HCT116 (cell line): ENCODE measurements around the gene PDSS1. TPM values are rescaled to one million over a fixed set of nuclear protein-coding genes. Genes with fewer than 3 reads are reported as not detected.

Experiments
- ATAC-seq: fragments of 200-7000 bp; cut with Tn5 transposase; 2 replicates; pipeline ENCODE4 v1.9.1; 2020; ENCODE audit warnings: mild to moderate bottlenecking, moderate library complexity
- BruUV-seq: library from RNA; stranded (reverse); fragments of 400-500 nt; replicated peaks from 2 replicates; lab custom pipeline; 2021; lab: Mats Ljungman, UMichigan
- CTCF ChIA-PET: fragments of 300-600 bp; sonication (Branson Sonifier 250); formaldehyde crosslinking; loops from one replicate; lab custom pipeline; 2021; ENCODE audit warnings: antibody characterized with exemption; lab: Charles Lee
- POLR2A ChIA-PET: fragments of 300-600, 350-600 bp; sonication (Branson Sonifier 250); formaldehyde crosslinking; loops from one replicate; lab custom pipeline; 2021; ENCODE audit warnings: antibody characterized with exemption; lab: Charles Lee
- RAD21 ChIA-PET, 2 experiments: fragments of 300-600 bp; sonication (Branson Sonifier 250); formaldehyde crosslinking; loops; one replicate each; lab custom pipeline; 2023; ENCODE audit warnings: low total read pairs in 2 of 2; ENCODE audit not compliant: uncharacterized antibody in 2 of 2, unreplicated experiment in 2 of 2, low non-redundant PET in 1 of 2; lab: Charles Lee
- DNase-seq: peaks from one replicate; pipeline ENCODE4 v3.0.0-alpha.2; 2010; ENCODE audit warnings: low read depth, low spot score
- H2AFZ ChIP-seq: fragments of 200-600 bp; shearing (Covaris generic), sonication (generic); 2 replicates; pipeline ENCODE4 v1.6.1; 2017; ENCODE audit warnings: low read depth, mixed run types, mixed read lengths, antibody characterized with exemption, low read length; ENCODE audit not compliant: poor library complexity, severe bottlenecking
- H3K27ac ChIP-seq: 2 replicates; pipeline ENCODE4 v1.5.1; 2012; ENCODE audit warnings: low read depth, low read length
- H3K27me3 ChIP-seq: fragments of 200-600 bp; sonication (generic); 2 replicates; pipeline ENCODE4 v1.6.1; 2016; ENCODE audit warnings: mixed run types, low read length, mixed read lengths; ENCODE audit not compliant: insufficient read depth
- H3K36me3 ChIP-seq, 2 experiments: fragments of 200-500 bp in 1 of 2; fragments of 200-600 bp in 1 of 2; sonication (Bioruptor generic) in 1 of 2; sonication (generic) in 1 of 2; 2 replicates each; pipeline versions ENCODE4 v1.5.1 to v1.6.1; 2014 to 2016; ENCODE audit warnings: low read length in 2 of 2, inconsistent platforms in 1 of 2, mixed read lengths in 1 of 2, mixed run types in 1 of 2; ENCODE audit not compliant: insufficient read depth in 2 of 2, control insufficient read depth in 1 of 2
- H3K4me1 ChIP-seq, 2 experiments: fragments of 200-600 bp in 1 of 2; sonication (generic) in 1 of 2; 2 replicates each; pipeline versions ENCODE4 v1.5.1 to v1.6.1; 2012 to 2017; ENCODE audit warnings: low read length in 2 of 2, inconsistent platforms in 1 of 2, mild to moderate bottlenecking in 1 of 2, mixed read lengths in 1 of 2, mixed run types in 1 of 2, moderate library complexity in 1 of 2; ENCODE audit not compliant: insufficient read depth in 2 of 2, control insufficient read depth in 1 of 2
- H3K4me2 ChIP-seq: fragments of 200-600 bp; sonication (generic); 2 replicates; pipeline ENCODE4 v1.6.1; 2017; ENCODE audit warnings: mixed run types, low read length, mixed read lengths
- H3K4me3 ChIP-seq, 2 experiments: fragments of 200-600 bp in 1 of 2; sonication (generic) in 1 of 2; replicated peaks in 1 of 2; 2 replicates each; pipeline ENCODE4 v1.5.1; 2011 to 2016; ENCODE audit warnings: low read length in 2 of 2, control low read depth in 1 of 2, low read depth in 1 of 2, mild to moderate bottlenecking in 1 of 2, mixed read lengths in 1 of 2, mixed run types in 1 of 2
- H3K79me2 ChIP-seq: fragments of 200-600 bp; sonication (generic); 2 replicates; pipeline ENCODE4 v1.6.1; 2017; ENCODE audit warnings: mild to moderate bottlenecking, mixed run types, low read length, moderate library complexity, mixed read lengths; ENCODE audit not compliant: insufficient read depth
- H3K9ac ChIP-seq: fragments of 200-600 bp; sonication (generic); 2 replicates; pipeline ENCODE4 v1.6.1; 2016; ENCODE audit warnings: low read length, mixed read lengths
- H3K9me2 ChIP-seq: fragments of 200-600 bp; sonication (generic), shearing (Covaris generic); 2 replicates; pipeline ENCODE4 v1.6.1; 2017; ENCODE audit warnings: mixed run types, mild to moderate bottlenecking, moderate library complexity; ENCODE audit not compliant: insufficient read depth
- H3K9me3 ChIP-seq, 2 experiments: fragments of 200-500 bp in 1 of 2; fragments of 200-600 bp in 1 of 2; sonication (Bioruptor generic) in 1 of 2; sonication (generic) in 1 of 2; 2 replicates each; pipeline ENCODE4 v1.6.1; 2014 to 2017; ENCODE audit warnings: low read length in 2 of 2, mixed read lengths in 2 of 2, inconsistent platforms in 1 of 2, low read depth in 1 of 2, mild to moderate bottlenecking in 1 of 2, mixed run types in 1 of 2, moderate library complexity in 1 of 2; ENCODE audit not compliant: control insufficient read depth in 1 of 2, insufficient read depth in 1 of 2
- H4K20me1 ChIP-seq: fragments of 200-600 bp; sonication (generic), shearing (Covaris generic); 2 replicates; pipeline ENCODE4 v1.6.1; 2017; ENCODE audit warnings: mixed run types, mild to moderate bottlenecking, moderate library complexity; ENCODE audit not compliant: insufficient read depth
- CBX3 ChIP-seq: IDR thresholded peaks from 2 replicates; pipeline ENCODE4 v1.6.1; 2012; ENCODE audit warnings: low read depth
- CEBPB ChIP-seq: IDR thresholded peaks from 2 replicates; pipeline ENCODE4 v1.6.1; 2012; ENCODE audit warnings: low read depth
- EGR1 ChIP-seq: IDR thresholded peaks from 2 replicates; pipeline ENCODE4 v1.6.1; 2012; ENCODE audit warnings: low read depth
- EZH2 ChIP-seq: fragments of 200-600 bp; sonication (generic); IDR thresholded peaks from 2 replicates; pipeline ENCODE4 v1.6.1; 2017; ENCODE audit warnings: antibody characterized with exemption, mixed run types
- JUND ChIP-seq: IDR thresholded peaks from 2 replicates; pipeline ENCODE4 v1.6.1; 2012
- POLR2A ChIP-seq: IDR thresholded peaks from 2 replicates; pipeline ENCODE4 v1.7.0; 2011; ENCODE audit warnings: borderline replicate concordance; ENCODE audit not compliant: insufficient read depth, insufficient read length; ENCODE audit errors: extremely low read depth
- POLR2AphosphoS5 ChIP-seq: IDR thresholded peaks from 2 replicates; pipeline ENCODE4 v1.6.1; 2011; ENCODE audit warnings: mild to moderate bottlenecking, low read depth, low read length, moderate library complexity
- RAD21 ChIP-seq: IDR thresholded peaks from 2 replicates; pipeline ENCODE4 v1.6.1; 2012; ENCODE audit warnings: low read depth, mild to moderate bottlenecking
- REST ChIP-seq: IDR thresholded peaks from 2 replicates; pipeline ENCODE4 v1.6.1; 2012; ENCODE audit warnings: low read depth
- SP1 ChIP-seq: IDR thresholded peaks from 2 replicates; pipeline ENCODE4 v1.6.1; 2012; ENCODE audit warnings: low read depth
- SRF ChIP-seq: IDR thresholded peaks from 2 replicates; pipeline ENCODE4 v1.6.1; 2012; ENCODE audit warnings: low read depth
- TCF7L2 ChIP-seq: IDR thresholded peaks from 2 replicates; pipeline ENCODE4 v1.7.0; 2011; ENCODE audit warnings: borderline replicate concordance, inconsistent platforms; ENCODE audit not compliant: insufficient read depth, insufficient read length; ENCODE audit errors: extremely low read depth
- YY1 ChIP-seq: IDR thresholded peaks from 2 replicates; pipeline ENCODE4 v1.6.1; 2011; ENCODE audit warnings: low read length, low read depth, moderate library complexity, mild to moderate bottlenecking; ENCODE audit not compliant: insufficient replicate concordance; ENCODE audit errors: extremely low read depth
- ZBTB33 ChIP-seq: IDR thresholded peaks from 2 replicates; pipeline ENCODE4 v1.6.1; 2011; ENCODE audit warnings: mild to moderate bottlenecking, low read length, moderate library complexity; ENCODE audit not compliant: insufficient replicate concordance; ENCODE audit errors: extremely low read depth
- ZFX ChIP-seq: fragments of 450-650 bp; IDR thresholded peaks from 2 replicates; pipeline ENCODE4 v1.6.1; 2017
- intact Hi-C: fragments of 100-400 bp; cut with micrococcal nuclease; formaldehyde crosslinking; loops from 2 replicates; pipeline ENCODE4 v1.10.0; 2022
- total RNA-seq: library from RNA; stranded (reverse); gene quantifications from one replicate; pipeline ENCODE4 v1.2.1, GENCODE V29; 2021; ENCODE audit not compliant: unreplicated experiment

The PDSS1 gene
- total RNA-seq, 1 experiment from 2014 or later = 23.5 TPM

GRCh38 chr10:26706206-26706605, 8.7 kb downstream of the PDSS1 start:
- RAD21 ChIA-PET = no interaction called here
- Histone ChIP-seq H3K27ac (no peak overlapping the region), H3K9me2 (no peaks in the 10 kb centered on the region), H3K4me2 (no peak overlapping the region), H3K79me2 (peaks cover 67% of the 10 kb centered on the region), H2AFZ (no peak overlapping the region), H3K9me3 (no peaks in the 10 kb centered on the region), H3K4me3 (no peak overlapping the region), H3K27me3 (no peaks in the 10 kb centered on the region), H3K36me3 (peaks cover 30 to 48% of the 10 kb centered on the region in 2 experiments), H3K4me1 (no peaks in the 10 kb centered on the region), H4K20me1 (no peaks in the 10 kb centered on the region), H3K9ac (no peak overlapping the region)
- no peak for TF ChIP-seq EZH2
- BruUV-seq = no TSS peak
- POLR2A ChIA-PET = no interaction called here
- ATAC-seq (no peak), DNase-seq (no peak)
- CTCF ChIA-PET = interaction anchor here (1.0 kb wide), 1 partner anchor 20 kb away, joined by 3 read pairs; no protein-coding TSS in a partner anchor
- intact Hi-C loops = no loop called here

GRCh38 chr10:26706936-26707335, 9.4 kb downstream of the PDSS1 start:
- ChIA-PET CTCF (interaction anchor here (1.0 kb wide), 1 partner anchor 19 kb away, joined by 3 read pairs; no protein-coding TSS in a partner anchor), RAD21 (no interaction called here), POLR2A (no interaction called here)
- Histone ChIP-seq H3K27me3 (no peaks in the 10 kb centered on the region), H2AFZ (no peak overlapping the region), H3K4me1 (no peaks in the 10 kb centered on the region), H3K9me3 (no peaks in the 10 kb centered on the region), H3K9ac (no peak overlapping the region), H4K20me1 (no peaks in the 10 kb centered on the region), H3K27ac (no peak overlapping the region), H3K79me2 (peaks cover 60% of the 10 kb centered on the region), H3K9me2 (no peaks in the 10 kb centered on the region), H3K4me2 (no peak overlapping the region), H3K36me3 (peaks cover 30 to 43% of the 10 kb centered on the region in 2 experiments), H3K4me3 (no peak overlapping the region)
- intact Hi-C loops = no loop called here
- no TSS peak for BruUV-seq
- TF ChIP-seq REST (no peak), POLR2AphosphoS5 (no peak), EGR1 (no peak), POLR2A (no peak), CEBPB (no peak), ZBTB33 (no peak), JUND (no peak), SRF (no peak), EZH2 (no peak), TCF7L2 (no peak), SP1 (no peak), RAD21 (no peak), CBX3 (no peak), YY1 (no peak), ZFX (no peak)
- ATAC-seq (no peak), DNase-seq (no peak)
